A172 (cell line): ENCODE results near the gene HORMAD2. TPM values are rescaled to one million over a fixed set of nuclear protein-coding genes. Genes with fewer than 3 reads are reported as not detected.

Experiments
- DNase-seq: peaks from one replicate; pipeline ENCODE4 v3.0.0-alpha.2; 2015; ENCODE audit warnings: low spot score
- total RNA-seq: library from RNA; depleted of rRNA; stranded (reverse); fragments of >200 nt; shearing (Covaris generic); gene quantifications from 2 replicates; pipeline ENCODE4 v1.2.3, GENCODE V29; 2014

HORMAD2 gene
- total RNA-seq, 1 experiment from 2014 or later: not detected

DNA sequence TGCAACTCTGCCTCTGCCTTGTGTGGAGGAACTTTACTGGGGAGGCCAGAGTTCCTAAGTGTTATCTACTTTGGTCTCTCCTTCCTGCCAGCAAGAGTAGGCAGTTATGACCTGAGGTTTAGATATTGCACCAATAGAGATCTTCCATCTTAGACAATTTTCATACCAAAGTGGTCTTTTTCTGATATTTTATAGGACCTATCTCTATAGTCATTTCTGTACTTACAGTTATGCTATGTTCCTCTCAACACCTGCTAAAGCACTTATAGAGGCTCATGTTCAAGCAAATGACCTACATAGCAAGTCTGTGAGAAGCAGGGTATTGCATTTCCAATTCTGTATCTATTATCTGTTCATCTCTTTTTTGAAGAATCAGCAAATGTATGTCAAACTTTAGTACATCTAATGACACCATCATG, 80.8 kb downstream of the HORMAD2 start:
- DNase-seq: no peak

DNA sequence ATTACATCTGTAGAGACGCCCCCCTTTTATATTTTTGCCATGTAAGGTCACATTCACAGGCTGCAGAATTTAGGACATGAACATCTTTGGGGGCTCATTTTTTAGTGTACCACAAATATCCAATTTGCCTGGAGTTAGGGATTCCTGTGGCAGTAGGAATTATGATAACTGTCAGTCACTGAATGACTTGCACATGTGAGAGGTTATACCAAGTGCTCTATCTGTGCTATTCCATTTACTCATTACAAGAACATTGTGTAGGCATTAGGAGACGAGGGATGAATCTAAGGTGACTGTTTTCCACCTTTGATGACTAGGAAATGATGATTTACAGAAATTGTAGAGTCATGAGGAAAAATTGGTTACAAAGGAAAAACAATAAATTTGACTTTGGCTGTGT, 87.0 kb downstream of the HORMAD2 start:
- DNase-seq: no peak

DNA sequence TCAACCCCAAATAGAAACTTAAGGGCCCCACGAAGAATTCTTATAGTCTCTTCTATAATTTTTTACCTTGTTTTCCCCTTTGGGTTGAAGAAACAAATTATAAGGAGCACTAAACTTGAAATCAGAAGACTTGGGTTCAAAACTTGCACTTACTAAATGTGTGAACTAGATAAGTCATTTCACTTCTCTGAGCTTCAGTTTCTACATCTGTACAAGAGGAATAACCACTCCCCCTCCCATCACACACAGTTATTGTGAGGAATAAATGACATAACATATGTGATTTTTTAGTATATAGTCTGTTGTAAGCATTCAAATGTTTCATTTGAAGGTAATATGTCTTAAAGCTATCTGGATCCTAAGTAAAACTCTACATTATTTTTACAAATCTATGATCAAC, 87.5 kb downstream of the HORMAD2 start:
- no peak for DNase-seq

GRCh38 chr22:30169002-30169401, 88.7 kb downstream of the HORMAD2 start:
- DNase-seq: no peak

GRCh38 chr22:30170129-30170528, 89.9 kb downstream of the HORMAD2 start:
- no peak for DNase-seq

DNA sequence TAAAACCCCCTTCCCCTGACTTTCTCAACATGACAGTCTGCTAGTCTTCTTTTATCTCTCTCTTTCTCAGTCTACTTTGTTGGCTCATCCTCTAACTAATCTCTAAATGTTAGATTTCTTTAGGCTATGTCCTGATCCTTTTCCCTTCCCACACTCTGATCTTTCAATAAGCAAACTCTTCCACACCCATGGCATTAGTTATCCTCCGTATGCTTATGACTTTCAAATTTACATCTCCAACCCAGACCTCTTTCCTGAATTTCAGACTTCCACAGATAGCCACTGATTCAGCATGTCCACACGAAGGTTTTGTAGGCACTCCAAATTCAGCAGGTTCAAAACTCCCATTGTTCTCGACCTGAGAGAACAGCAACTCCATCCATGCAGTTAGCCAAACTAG, 90.7 kb downstream of the HORMAD2 start:
- DNase-seq: no peak

GRCh38 chr22:30175690-30176288, 95.5 kb downstream of the HORMAD2 start:
- no peak for DNase-seq

GRCh38 chr22:30176431-30176830, 96.2 kb downstream of the HORMAD2 start:
- no peak for DNase-seq

GRCh38 chr22:30178181-30179126, 98.2 kb downstream of the HORMAD2 start:
- DNase-seq: no peak

DNA sequence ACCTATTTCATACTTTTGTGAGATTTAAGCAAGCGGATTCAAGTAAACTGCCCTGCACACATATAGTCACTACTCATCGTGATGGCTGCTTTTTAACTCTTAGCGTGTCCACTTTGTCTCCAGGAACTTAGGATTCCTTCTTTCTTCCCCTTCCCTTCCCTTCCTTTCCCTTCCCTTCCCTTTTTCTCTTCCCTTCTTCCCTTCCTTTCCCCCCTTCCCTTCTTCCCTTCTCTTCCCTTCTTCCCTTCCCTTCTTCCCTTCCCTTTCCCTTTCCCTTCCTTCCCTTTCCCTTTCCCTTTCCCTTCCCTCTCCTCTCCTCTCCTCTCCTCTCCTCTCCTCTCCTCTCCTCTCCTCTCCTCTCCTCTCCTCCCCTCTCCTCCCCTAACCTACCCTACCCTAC, 100.4 kb downstream of the HORMAD2 start:
- no peak for DNase-seq

DNA sequence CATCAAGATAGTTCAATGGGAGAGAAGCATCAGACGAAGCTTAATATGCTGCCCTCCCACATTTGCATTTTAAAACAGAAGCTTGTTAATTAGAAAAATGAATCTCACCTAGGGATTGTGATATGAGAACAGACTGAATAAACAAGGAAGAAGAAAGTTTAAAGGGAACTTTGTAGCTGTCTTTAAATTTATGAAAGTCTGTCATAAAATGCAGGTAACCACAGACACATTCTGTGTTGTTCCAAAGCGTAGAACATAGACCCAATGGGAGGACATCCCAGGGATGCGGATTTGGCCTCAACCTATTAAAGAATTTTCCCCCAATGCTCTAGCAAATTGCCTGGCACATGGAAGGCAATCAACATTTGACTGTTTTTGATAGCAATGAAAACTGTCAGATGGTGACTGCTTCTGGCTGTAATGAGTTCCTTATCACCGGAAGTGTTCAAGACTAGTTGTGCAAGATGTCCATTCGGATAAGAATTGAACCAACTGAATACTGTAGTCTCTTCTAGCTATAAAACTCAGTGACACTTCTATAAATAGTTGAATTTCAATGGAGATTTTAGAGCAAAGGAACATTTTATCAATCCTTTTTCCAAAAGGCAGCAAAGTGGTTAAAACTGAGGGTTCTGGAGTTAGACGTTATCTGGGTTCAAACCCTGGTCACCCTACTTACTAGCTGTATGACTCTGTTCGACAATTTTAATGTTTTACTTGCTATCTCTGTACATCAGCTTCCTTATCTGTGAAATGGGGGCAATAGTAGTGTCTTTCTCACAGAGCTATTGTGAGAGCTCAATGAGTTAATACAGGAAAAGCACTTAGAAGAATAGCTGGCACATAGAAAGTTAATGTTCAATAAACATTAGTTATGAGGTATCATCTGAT, 101.4 kb downstream of the HORMAD2 start:
- DNase-seq: no peak

GRCh38 chr22:30182350-30182745, 102.1 kb downstream of the HORMAD2 start:
- DNase-seq: no peak

- DNase-seq: no peak
Measured at GRCh38 chr22:30182815-30183214, 102.6 kb downstream of the HORMAD2 start.

DNA sequence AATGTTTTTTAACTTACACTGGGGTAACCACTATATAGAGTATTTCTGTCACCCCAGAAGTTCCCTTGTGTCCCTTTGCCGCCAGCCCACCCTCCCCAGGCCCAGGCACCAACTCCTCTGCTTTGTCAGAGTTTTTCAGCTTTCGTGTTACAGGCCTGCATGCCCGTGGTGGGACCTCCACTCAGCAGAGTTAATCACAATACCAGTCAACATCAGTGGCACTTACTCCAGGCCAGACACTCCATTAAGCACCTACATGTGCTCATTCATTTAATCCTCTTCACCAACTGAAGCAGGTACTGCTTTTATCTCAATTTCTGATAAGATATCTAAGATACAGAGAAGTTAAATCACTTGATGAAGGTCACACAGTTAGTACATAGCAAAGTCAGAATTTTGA, 103.0 kb downstream of the HORMAD2 start:
- no peak for DNase-seq

DNA sequence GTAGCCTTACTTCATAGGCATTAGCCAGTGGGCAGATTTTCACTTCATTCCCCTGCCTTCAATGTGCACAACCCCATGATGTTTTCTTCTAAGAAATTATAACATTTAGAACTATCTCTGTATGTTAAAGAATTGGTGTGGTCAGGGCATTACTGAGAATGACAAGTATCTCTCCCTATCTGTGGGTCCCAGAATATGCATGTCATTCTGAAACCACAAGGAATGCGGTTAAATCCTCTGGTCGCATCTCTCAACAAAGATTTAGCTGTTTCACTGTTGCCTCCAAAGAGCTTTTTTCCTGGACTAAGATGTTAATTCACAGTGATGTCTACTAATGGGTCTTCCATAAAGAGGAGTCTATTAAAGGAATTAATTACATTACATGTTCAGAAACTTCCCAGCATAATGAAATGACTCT, 103.6 kb downstream of the HORMAD2 start:
- DNase-seq: peak; percentile 63

- DNase-seq: no peak
Measured at GRCh38 chr22:30185129-30185528, 104.9 kb downstream of the HORMAD2 start.

DNA sequence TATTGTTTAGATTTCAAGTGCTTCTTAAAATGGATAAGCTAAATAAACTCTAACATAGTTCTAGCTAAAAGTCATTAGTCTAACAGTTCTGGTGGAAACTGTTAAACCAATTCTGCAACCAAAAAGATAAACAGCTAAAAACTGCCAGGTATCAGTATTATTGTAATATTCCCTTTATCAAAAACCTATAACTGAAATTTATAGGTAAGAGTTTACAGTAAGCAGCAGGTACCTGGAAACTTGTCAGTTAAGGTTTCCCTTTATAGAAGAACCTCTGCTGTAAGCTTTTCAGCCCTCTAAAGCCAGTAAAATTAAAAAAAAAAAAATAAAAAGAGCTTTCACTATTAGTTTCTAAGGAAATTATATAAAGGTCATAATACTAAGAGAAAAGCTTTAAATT, 105.3 kb downstream of the HORMAD2 start:
- no peak for DNase-seq

GRCh38 chr22:30186041-30186440, 105.8 kb downstream of the HORMAD2 start:
- no peak for DNase-seq

DNA sequence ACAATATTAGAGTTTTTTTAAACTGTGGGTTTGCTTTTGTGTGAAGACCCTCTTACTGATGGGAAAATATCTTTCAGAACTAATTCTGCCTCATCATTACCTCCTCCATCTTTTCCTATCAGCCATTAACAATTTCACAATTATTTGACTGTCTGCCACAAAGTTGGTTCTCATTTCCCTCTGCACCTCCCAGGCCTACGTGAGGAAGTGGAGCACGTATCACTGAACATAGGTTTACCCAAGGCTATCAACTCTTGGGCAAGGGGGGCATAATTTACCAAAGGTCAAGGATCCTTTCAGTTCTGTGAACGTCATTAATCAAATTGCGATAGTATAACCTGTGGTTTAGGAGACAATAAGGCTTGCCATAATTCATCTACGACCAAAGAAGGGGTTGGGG, 106.2 kb downstream of the HORMAD2 start:
- DNase-seq: no peak

DNA sequence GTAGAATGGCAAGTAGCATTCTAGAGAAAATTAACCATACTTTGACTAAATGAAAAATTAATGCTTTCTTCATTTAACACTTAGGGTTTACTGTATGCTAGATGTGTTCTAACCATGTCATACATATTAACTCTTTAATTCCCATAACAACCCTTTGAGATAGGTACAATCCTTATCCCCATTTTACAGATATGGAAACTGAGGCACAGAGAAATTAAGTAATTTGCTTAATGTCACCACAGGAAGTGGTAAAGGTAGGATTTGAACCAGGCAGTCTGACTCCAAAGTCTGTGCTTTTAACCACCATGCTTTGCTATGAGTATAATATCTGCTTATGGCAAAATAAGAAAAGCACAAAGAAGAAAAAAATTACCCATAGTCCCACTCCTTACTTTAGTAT, 106.8 kb downstream of the HORMAD2 start:
- DNase-seq: no peak

DNA sequence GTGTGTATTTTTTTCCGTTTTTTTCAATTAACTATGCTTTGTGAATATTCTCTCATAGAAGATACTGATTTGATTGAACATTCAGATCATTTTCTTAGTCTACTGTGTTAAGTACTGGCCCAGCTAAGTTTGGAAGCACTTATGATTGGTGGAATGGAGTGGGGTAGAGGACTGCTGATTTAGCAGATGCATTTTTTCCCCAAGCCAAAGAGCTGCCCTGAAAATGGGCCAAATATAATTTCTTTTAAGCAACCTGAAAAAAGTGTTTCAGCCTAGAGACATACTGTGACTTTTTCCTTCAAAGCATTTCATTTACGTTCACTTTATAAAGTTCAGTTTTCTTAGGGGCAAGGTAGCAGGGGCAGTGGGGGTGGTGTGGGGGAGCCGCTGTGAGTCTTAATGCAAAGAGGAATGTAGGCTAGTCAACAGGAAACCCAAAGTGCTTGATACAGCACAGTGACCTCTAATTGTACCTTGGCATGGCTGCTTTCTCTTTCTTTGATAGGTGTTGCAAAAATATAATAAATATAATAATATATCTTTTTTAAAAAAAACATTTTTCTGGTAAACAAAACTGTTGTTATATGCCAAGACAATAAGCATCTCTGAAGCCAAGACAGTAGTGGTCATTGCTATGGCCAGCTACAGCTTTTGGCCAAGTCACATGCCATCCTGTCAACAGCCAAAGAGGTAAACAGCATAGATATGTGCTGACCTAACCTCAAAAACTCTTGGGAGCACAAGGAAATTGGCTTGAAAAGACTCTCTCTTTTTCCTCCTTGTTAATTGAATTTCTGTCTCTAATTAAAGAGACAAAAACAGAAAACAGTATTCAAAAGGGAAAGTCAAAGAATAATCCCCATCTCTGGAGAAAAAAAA, 107.5 kb downstream of the HORMAD2 start:
- no peak for DNase-seq
